GM12878 (cell line): Measurements from ENCODE around the gene BPTF. TPM values are rescaled to one million over a fixed set of nuclear protein-coding genes. Genes with fewer than 3 reads are reported as not detected.

ENCODE experiments used
- ATAC-seq: fragments of 200-7000 bp; cut with Tn5 transposase; 3 replicates; pipeline ENCODE4 v1.9.1; 2020; ENCODE audit warnings: mild to moderate bottlenecking, moderate library complexity
- BruUV-seq: library from RNA; stranded (reverse); fragments of 400-500 nt; replicated peaks from 2 replicates; lab custom pipeline; 2021; lab: Mats Ljungman, UMichigan
- CTCF ChIA-PET: fragments of 300-600 bp; sonication (Branson Sonifier 250); formaldehyde crosslinking; extraction: SDS; loops from one replicate; lab custom pipeline; 2021; ENCODE audit warnings: inconsistent platforms; lab: Yijun Ruan, JAX
- POLR2A ChIA-PET: fragments of 350-600 bp; formaldehyde crosslinking; extraction: SDS; loops from one replicate; lab custom pipeline; 2021; ENCODE audit warnings: inconsistent platforms; lab: Charles Lee
- RAD21 ChIA-PET: fragments of 300-600 bp; sonication (Branson Sonifier 250); formaldehyde crosslinking; loops from one replicate; lab custom pipeline; 2023; ENCODE audit warnings: antibody characterized with exemption; ENCODE audit not compliant: unreplicated experiment; lab: Charles Lee
- SMC1A ChIA-PET: fragments of 300-600 bp; sonication (Branson Sonifier 250); formaldehyde crosslinking; loops from one replicate; lab custom pipeline; 2023; ENCODE audit not compliant: unreplicated experiment, uncharacterized antibody; lab: Charles Lee
- DNase-seq: peaks from one replicate; pipeline ENCODE4 v3.0.0-alpha.2; 2011; ENCODE audit warnings: low read depth, low spot score
- FAIRE-seq: peaks from 3 replicates; lab custom pipeline; 2011; peaks lifted over from hg19 to GRCh38; lab: Jason Lieb, UNC
- H2AFZ ChIP-seq: 2 replicates; pipeline ENCODE4 v1.6.0; 2011; ENCODE audit warnings: low read depth, low read length, control low read depth; ENCODE audit not compliant: control insufficient read depth
- H3K27ac ChIP-seq: 2 replicates; pipeline ENCODE4 v1.5.1; 2011; ENCODE audit warnings: control low read depth; ENCODE audit not compliant: control insufficient read depth, insufficient read depth
- H3K27me3 ChIP-seq, 2 experiments: replicated peaks in 1 of 2; 2 replicates each; pipeline versions ENCODE4 v1.6.0 to v1.6.1; 2011; ENCODE audit warnings: low read length in 1 of 2; ENCODE audit not compliant: control insufficient read depth in 2 of 2, insufficient read depth in 2 of 2
- H3K36me3 ChIP-seq, 2 experiments: 2 replicates each; pipeline ENCODE4 v1.5.1; 2011; ENCODE audit warnings: low read length in 1 of 2; ENCODE audit not compliant: control insufficient read depth in 2 of 2, insufficient read depth in 2 of 2
- H3K4me1 ChIP-seq: 2 replicates; pipeline ENCODE4 v1.6.1; 2011; ENCODE audit warnings: mild to moderate bottlenecking, low read length, moderate library complexity, mixed read lengths; ENCODE audit not compliant: control insufficient read depth, insufficient read depth
- H3K4me2 ChIP-seq: 2 replicates; pipeline ENCODE4 v1.6.0; 2011; ENCODE audit warnings: control low read depth; ENCODE audit not compliant: control insufficient read depth, insufficient read depth
- H3K4me3 ChIP-seq: fragments of 200-600 bp; sonication (generic); 2 replicates; pipeline ENCODE4 v1.5.1; 2016
- H3K79me2 ChIP-seq: 2 replicates; pipeline ENCODE4 v1.6.0; 2011; ENCODE audit warnings: low read length; ENCODE audit not compliant: control insufficient read depth, insufficient read depth
- H3K9ac ChIP-seq: 2 replicates; pipeline ENCODE4 v1.8.0; 2011; ENCODE audit warnings: low read length, control low read depth, mixed read lengths; ENCODE audit not compliant: control insufficient read depth, insufficient read depth
- H3K9me3 ChIP-seq: replicated peaks from 3 replicates; pipeline ENCODE4 v1.5.1; 2011; ENCODE audit warnings: mild to moderate bottlenecking, low read length; ENCODE audit not compliant: control insufficient read depth, insufficient read depth
- H4K20me1 ChIP-seq: 2 replicates; pipeline ENCODE4 v1.6.0; 2011; ENCODE audit not compliant: control insufficient read depth, insufficient read depth
- CREM ChIP-seq: IDR thresholded peaks from 2 replicates; pipeline ENCODE4 v1.6.1; 2014; ENCODE audit warnings: antibody characterized with exemption, low read depth
- EP300 ChIP-seq, 2 experiments: fragments of 150-350 bp in 1 of 2; IDR thresholded peaks; 2 replicates each; pipeline ENCODE4 v1.6.1; 2011 to 2012; ENCODE audit warnings: low read depth in 2 of 2, low read length in 2 of 2, borderline replicate concordance in 1 of 2, improper control_type of control experiment in 1 of 2, inconsistent platforms in 1 of 2; ENCODE audit not compliant: control insufficient read depth in 1 of 2
- ESRRA ChIP-seq: IDR thresholded peaks from 2 replicates; pipeline ENCODE4 v1.6.1; 2012; ENCODE audit warnings: mild to moderate bottlenecking, low read length, improper control_type of control experiment
- JUNB ChIP-seq: IDR thresholded peaks from 2 replicates; pipeline ENCODE4 v1.6.1; 2016; ENCODE audit warnings: antibody characterized with exemption, mild to moderate bottlenecking
- JUND ChIP-seq: IDR thresholded peaks from 2 replicates; pipeline ENCODE4 v1.6.1; 2012; ENCODE audit warnings: low read depth, mild to moderate bottlenecking, low read length, improper control_type of control experiment, moderate library complexity
- LARP7 ChIP-seq: fragments of 450-650 bp; IDR thresholded peaks from 2 replicates; pipeline ENCODE4 v1.6.1; 2017; ENCODE audit warnings: mild to moderate bottlenecking
- MTA3 ChIP-seq: IDR thresholded peaks from 2 replicates; pipeline ENCODE4 v1.6.1; 2012; ENCODE audit warnings: low read length, inconsistent platforms, borderline replicate concordance
- RAD51 ChIP-seq: fragments of 450-650 bp; IDR thresholded peaks from 2 replicates; pipeline ENCODE4 v1.6.1; 2016; ENCODE audit warnings: moderate library complexity, mild to moderate bottlenecking, inconsistent platforms
- RB1 ChIP-seq: fragments of 450-650 bp; formaldehyde crosslinking; IDR thresholded peaks from 2 replicates; pipeline ENCODE4 v1.6.1; 2017; ENCODE audit warnings: mild to moderate bottlenecking, borderline replicate concordance
- SIX5 ChIP-seq: IDR thresholded peaks from 2 replicates; pipeline ENCODE4 v1.6.1; 2011; ENCODE audit warnings: mild to moderate bottlenecking, low read depth, low read length, moderate library complexity; ENCODE audit not compliant: severe bottlenecking
- TBL1XR1 ChIP-seq: IDR thresholded peaks from 2 replicates; pipeline ENCODE4 v1.6.1; 2012; ENCODE audit warnings: low read depth, low read length, improper control_type of control experiment
- WGBS: methylation state at CpG from one replicate; pipeline ENCODE4 v1.1.6; 2016; ENCODE audit warnings: low lambda C conversion rate; ENCODE audit not compliant: insufficient replicate concordance, insufficient coverage; ENCODE audit errors: missing lambda C conversion rate; 5-methylcytosine and 5-hydroxymethylcytosine counted together
- in situ Hi-C: fragments of 300-500 bp; cut with MboI; formaldehyde crosslinking; loops from 9 replicates; pipeline ENCODE4 v1.14.3; 2018; ENCODE audit warnings: mixed read lengths
- intact Hi-C: fragments of 100-400 bp; cut with micrococcal nuclease; formaldehyde crosslinking; loops from one replicate; pipeline ENCODE4 v1.14.2; 2022; ENCODE audit not compliant: unreplicated experiment
- polyA plus RNA-seq, 11 experiments: library from polyadenylated mRNA; depleted of rRNA in 4 of 11; unstranded in 6 of 11; stranded (reverse) in 5 of 11; fragments of >200 nt; fragmentation: Nextera tagmentation in 4 of 11; fragmentation: Illumina TruSeq in 1 of 11; extraction: Ambion mirVana in 4 of 11; extraction: Trizol in 1 of 11; gene quantifications; 1 replicate in 1 of 11; 2 replicates in 10 of 11; pipeline versions ENCODE4 v1.2.1 to v1.2.3, GENCODE V29; 2011 to 2016; ENCODE audit warnings: inconsistent platforms in 2 of 11, missing spikeins in 2 of 11, low read depth in 1 of 11
- total RNA-seq, 4 experiments: library from RNA; depleted of rRNA in 3 of 4; stranded (reverse); fragments of >200 nt in 3 of 4; fragmentation: Illumina TruSeq in 1 of 4; extraction: Trizol in 1 of 4; gene quantifications; 2 replicates each; pipeline versions ENCODE4 v1.2.1 to v1.2.3, GENCODE V29; 2013 to 2021
- TF ChIP-seq, protein P1 (sequence below): fragments of 450-650 bp; IDR thresholded peaks from 2 replicates; pipeline ENCODE4 v1.6.1; 2017; ENCODE audit warnings: mild to moderate bottlenecking, low read depth, inconsistent platforms; ENCODE audit not compliant: poor library complexity, severe bottlenecking

Gene BPTF
- total and polyA plus RNA-seq, 10 of the 15 experiments (the other 5 are each of a cell fraction or from before 2014, with no cell fraction given), result 19.4 to 78.3 (median 44.8) TPM

DNA sequence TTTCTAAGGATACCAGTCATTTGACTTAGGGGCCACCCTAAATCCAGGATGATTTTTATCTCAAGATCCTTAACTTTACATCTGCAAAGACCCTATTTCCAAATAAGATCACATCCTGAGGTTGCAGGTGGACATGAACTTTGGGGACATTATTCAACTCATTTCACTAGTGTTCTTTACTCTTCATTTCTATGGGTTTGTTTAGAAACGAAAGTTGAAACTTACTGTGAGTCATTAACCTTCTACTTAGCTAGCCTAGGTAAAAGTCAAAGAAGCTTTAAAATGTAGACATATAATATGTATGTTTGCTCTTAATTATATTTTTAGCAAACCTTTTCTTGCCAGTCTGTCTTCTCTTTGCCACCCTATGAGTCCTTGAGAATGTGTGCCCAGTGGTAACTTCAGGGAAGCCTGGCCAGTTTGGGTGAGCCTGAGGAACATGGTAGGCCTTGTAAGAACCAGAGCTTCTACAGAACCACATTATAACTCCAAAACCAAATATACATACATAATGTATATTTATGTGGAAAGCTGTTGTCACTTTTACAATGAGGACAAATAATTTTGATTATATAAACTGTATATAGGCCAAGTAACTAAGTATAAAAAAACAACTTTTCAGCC lies 38.4 kb downstream of the BPTF start:
- FAIRE-seq (no peak), ATAC-seq (peak; percentile 79)
- H3K9me3 ChIP-seq, result no peaks in the 10 kb centered on the region
- in situ Hi-C loops, result no loop called here
- TF ChIP-seq EP300 (IDR thresholded peaks at IDR 0.05; ENCODE audit: borderline replicate concordance in 1 of 2, control insufficient read depth in 1 of 2, low read depth in 2 of 2, low read length in 2 of 2), result no peak
- no peak for TF ChIP-seq SIX5
- TF ChIP-seq MTA3, result no peak
- TF ChIP-seq JUNB, result peak; percentile 71
- TF ChIP-seq, all 136 proteins: peak for 1
- peaks cover 69% of the 10 kb centered on the region for H3K79me2 ChIP-seq
- no peak overlapping the region for H3K4me3 ChIP-seq
- CTCF ChIA-PET, result interaction anchor here (1.1 to 3.5 kb wide), 6 partner anchors 12 to 64 kb away, joined by 3 to 14 read pairs (median 4); no protein-coding TSS in a partner anchor
- 4% methylated on average over 1 of the region's 1 CpG for WGBS
- H3K4me1 ChIP-seq, result peaks cover 7% of the 10 kb centered on the region; the same call in 1 of the 2 replicates
- SMC1A ChIA-PET, result interaction anchor here (1.4 to 2.1 kb wide), 4 partner anchors 8 to 63 kb away, joined by 4 to 8 read pairs (median 6); partner anchors contain the start of gene BPTF
- no peak overlapping the region for H2AFZ ChIP-seq
- peaks cover 2% of the 10 kb centered on the region; the same call in 1 of the 2 replicates for H4K20me1 ChIP-seq
- no TSS peak for BruUV-seq
- H3K9ac ChIP-seq, result no peak overlapping the region
- no peak overlapping the region for H3K27ac ChIP-seq
- intact Hi-C loops, result loop anchor here (2.0 kb wide), 1 partner anchor 63 kb away; no protein-coding TSS in a partner anchor
- H3K27me3 ChIP-seq, result no peaks in the 10 kb centered on the region
- POLR2A ChIA-PET, result no interaction called here
- H3K36me3 ChIP-seq, result peaks cover 2% of the 10 kb centered on the region in 2 experiments; a peak in 3 of 4 replicates
- 0 out of 2 replicates have a peak overlapping the region, but pooled peaks have one; percentile 5 for H3K4me2 ChIP-seq
- DNase-seq, result no peak
- RAD21 ChIA-PET, result interaction anchor here (0.6 to 1.7 kb wide), 4 partner anchors 39 to 109 kb away, joined by 3 to 6 read pairs (median 5); partner anchors contain the start of gene BPTF

- SMC1A ChIA-PET, result interaction anchor here (1.0 to 1.9 kb wide), 2 partner anchors 26 to 65 kb away, joined by 3 to 8 read pairs; no protein-coding TSS in a partner anchor
- DNase-seq (no peak), ATAC-seq (no peak), FAIRE-seq (no peak)
- Histone ChIP-seq H3K4me2 (no peak overlapping the region), H4K20me1 (no peaks in the 10 kb centered on the region), H3K4me3 (no peak overlapping the region), H3K4me1 (peaks cover 7% of the 10 kb centered on the region; the same call in 1 of the 2 replicates), H3K9me3 (no peaks in the 10 kb centered on the region), H2AFZ (no peak overlapping the region), H3K27ac (no peak overlapping the region), H3K9ac (no peak overlapping the region), H3K36me3 (peaks cover 2% of the 10 kb centered on the region in 2 experiments; a peak in 3 of 4 replicates), H3K79me2 (peaks cover 52% of the 10 kb centered on the region), H3K27me3 (no peaks in the 10 kb centered on the region)
- RAD21 ChIA-PET, result no interaction called here
- in situ Hi-C loops (no loop called here), intact Hi-C loops (no loop called here)
- POLR2A ChIA-PET, result no interaction called here
- 0% methylated on average over 1 of the region's 1 CpG for WGBS
- no TSS peak for BruUV-seq
- CTCF ChIA-PET, result no interaction called here
- no peak for TF ChIP-seq JUND
- TF ChIP-seq RB1, result no peak
- TF ChIP-seq TBL1XR1, result no peak
- TF ChIP-seq, protein P1, sequence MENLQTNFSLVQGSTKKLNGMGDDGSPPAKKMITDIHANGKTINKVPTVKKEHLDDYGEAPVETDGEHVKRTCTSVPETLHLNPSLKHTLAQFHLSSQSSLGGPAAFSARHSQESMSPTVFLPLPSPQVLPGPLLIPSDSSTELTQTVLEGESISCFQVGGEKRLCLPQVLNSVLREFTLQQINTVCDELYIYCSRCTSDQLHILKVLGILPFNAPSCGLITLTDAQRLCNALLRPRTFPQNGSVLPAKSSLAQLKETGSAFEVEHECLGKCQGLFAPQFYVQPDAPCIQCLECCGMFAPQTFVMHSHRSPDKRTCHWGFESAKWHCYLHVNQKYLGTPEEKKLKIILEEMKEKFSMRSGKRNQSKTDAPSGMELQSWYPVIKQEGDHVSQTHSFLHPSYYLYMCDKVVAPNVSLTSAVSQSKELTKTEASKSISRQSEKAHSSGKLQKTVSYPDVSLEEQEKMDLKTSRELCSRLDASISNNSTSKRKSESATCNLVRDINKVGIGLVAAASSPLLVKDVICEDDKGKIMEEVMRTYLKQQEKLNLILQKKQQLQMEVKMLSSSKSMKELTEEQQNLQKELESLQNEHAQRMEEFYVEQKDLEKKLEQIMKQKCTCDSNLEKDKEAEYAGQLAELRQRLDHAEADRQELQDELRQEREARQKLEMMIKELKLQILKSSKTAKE, result no peak
- no peak for TF ChIP-seq RAD51
- TF ChIP-seq ESRRA, result no peak
- no peak for TF ChIP-seq CREM
- TF ChIP-seq LARP7, result no peak
- TF ChIP-seq EP300 (IDR thresholded peaks at IDR 0.05; ENCODE audit: borderline replicate concordance in 1 of 2, control insufficient read depth in 1 of 2, low read depth in 2 of 2, low read length in 2 of 2), result no peak
Observed at GRCh38 chr17:67865438-67865837, 40.1 kb downstream of the BPTF start.
